ENCODE data around the gene CNN2. TPM values are rescaled to one million over a fixed set of nuclear protein-coding genes. Genes with fewer than 3 reads are reported as not detected.

CNN2 gene
- total and polyA plus RNA-seq, 9 of the 15 experiments (the other 6 are each of a cell fraction or from before 2014, with no cell fraction given): 12.1 to 174 (median 52.7) TPM

- WGBS (ENCODE audit: insufficient coverage, low coverage, missing lambda C conversion rate): 92% methylated on average over 31 of the region's 50 CpGs
- Histone ChIP-seq H3K4me2 (ENCODE audit: insufficient read depth, low read length) (no peak overlapping the region), H2AFZ (ENCODE audit: low read depth, low read length) (no peak overlapping the region), H3K4me3 (no peak overlapping the region), H3K27ac (ENCODE audit: extremely low read depth, low read depth, low read length) (no peak overlapping the region), H3K9ac (ENCODE audit: insufficient read depth in 1 of 2, low read depth in 2 of 2, low read length in 2 of 2) (0 out of 4 replicates have a peak overlapping the region, but pooled peaks of 1 of the 2 experiments have one; percentile 66), H4K20me1 (replicated peaks; ENCODE audit: control insufficient read depth, insufficient read depth, low read length) (no peaks in the 10 kb centered on the region), H3K9me3 (replicated peaks; ENCODE audit: control insufficient read depth, insufficient read depth, low read depth, low read length) (no peaks in the 10 kb centered on the region), H3K9me1 (ENCODE audit: control insufficient read depth, insufficient read depth, low read length) (peaks cover 3% of the 10 kb centered on the region), H3K27me3 (ENCODE audit: control insufficient read depth in 2 of 2, insufficient read depth in 2 of 2, low read length in 2 of 2) (no peaks in the 10 kb centered on the region), H3K79me2 (ENCODE audit: control insufficient read depth, insufficient read depth, low read length) (no peaks in the 10 kb centered on the region), H3K4me1 (replicated peaks in 1 of 2; ENCODE audit: control insufficient read depth in 2 of 2, insufficient read depth in 2 of 2, low read length in 2 of 2) (peaks cover 12 to 71% of the 10 kb centered on the region in 2 experiments), H3K36me3 (ENCODE audit: control insufficient read depth, insufficient read depth, low read length) (peaks cover 15% of the 10 kb centered on the region; the same call in 2 of the 3 replicates)
- POLR2A ChIA-PET: interaction anchor here (0.6 to 1.9 kb wide), 7 partner anchors 8 to 236 kb away, joined by 3 to 6 read pairs (median 4); partner anchors contain the start of genes ARHGAP45 and CIRBP
- ATAC-seq (no peak), DNase-seq (ENCODE audit: extremely low read depth in 1 of 4, low spot score in 3 of 4) (no peak), FAIRE-seq (no peak)
- in situ Hi-C loops (cut with MboI) (no loop called here), intact Hi-C loops (cut with micrococcal nuclease) (loop anchor here (5.0 kb wide), 1 partner anchor 38 kb away; the partner anchor contains the start of gene ABCA7)
- CTCF ChIA-PET (ENCODE audit: low intra/inter-chr PET ratio): no interaction called here
- TF ChIP-seq, protein P1, sequence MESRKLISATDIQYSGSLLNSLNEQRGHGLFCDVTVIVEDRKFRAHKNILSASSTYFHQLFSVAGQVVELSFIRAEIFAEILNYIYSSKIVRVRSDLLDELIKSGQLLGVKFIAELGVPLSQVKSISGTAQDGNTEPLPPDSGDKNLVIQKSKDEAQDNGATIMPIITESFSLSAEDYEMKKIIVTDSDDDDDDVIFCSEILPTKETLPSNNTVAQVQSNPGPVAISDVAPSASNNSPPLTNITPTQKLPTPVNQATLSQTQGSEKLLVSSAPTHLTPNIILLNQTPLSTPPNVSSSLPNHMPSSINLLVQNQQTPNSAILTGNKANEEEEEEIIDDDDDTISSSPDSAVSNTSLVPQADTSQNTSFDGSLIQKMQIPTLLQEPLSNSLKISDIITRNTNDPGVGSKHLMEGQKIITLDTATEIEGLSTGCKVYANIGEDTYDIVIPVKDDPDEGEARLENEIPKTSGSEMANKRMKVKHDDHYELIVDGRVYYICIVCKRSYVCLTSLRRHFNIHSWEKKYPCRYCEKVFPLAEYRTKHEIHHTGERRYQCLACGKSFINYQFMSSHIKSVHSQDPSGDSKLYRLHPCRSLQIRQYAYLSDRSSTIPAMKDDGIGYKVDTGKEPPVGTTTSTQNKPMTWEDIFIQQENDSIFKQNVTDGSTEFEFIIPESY (CRISPR knock-in tag; IDR thresholded peaks at IDR 0.05): peak; percentile 71; the same call in 1 of the 2 replicates
- TF ChIP-seq NR2C1 (IDR thresholded peaks at IDR 0.05) (no peak), NR2C1 (tag; IDR thresholded peaks at IDR 0.05) (no peak), PCBP1 (IDR thresholded peaks at IDR 0.05; ENCODE audit: low read depth, low read length, poor library complexity, severe bottlenecking) (peak; percentile 4), RBM14 (IDR thresholded peaks at IDR 0.05; ENCODE audit: borderline replicate concordance, insufficient read depth, low read depth, low read length) (0 out of 2 replicates have a peak, but pooled peaks have one; percentile 61)
- BruUV-seq (replicated peaks): no TSS peak
Measured at GRCh38 chr19:1080360-1081161, 54.2 kb downstream of the CNN2 start.
